Testis (tissue), 3 donors: ENCODE measurements around the gene L3MBTL4. TPM values are rescaled to one million over a fixed set of nuclear protein-coding genes. Genes with fewer than 3 reads are reported as not detected.

Source experiments
- DNase-seq: peaks from one replicate; pipeline ENCODE4 v3.0.0-alpha.2; 2019
- H3K27ac ChIP-seq, 2 donors: fragments of 200-600 bp; sonication (generic); one replicate each; pipeline ENCODE4 v1.5.1; 2019
- H3K27me3 ChIP-seq: fragments of 200-600 bp; sonication (generic); one replicate; pipeline ENCODE4 v1.5.1; 2019
- H3K36me3 ChIP-seq: fragments of 200-600 bp; sonication (generic); one replicate; pipeline ENCODE4 v1.5.1; 2017; ENCODE audit warnings: low read depth; ENCODE audit errors: missing control alignments
- H3K4me1 ChIP-seq: fragments of 200-600 bp; sonication (generic); one replicate; pipeline ENCODE4 v1.5.1; 2019
- H3K4me3 ChIP-seq, 2 donors: fragments of 200-600 bp; sonication (generic); one replicate each; pipeline ENCODE4 v1.5.1; 2017 to 2019
- H3K9me3 ChIP-seq: fragments of 200-600 bp; sonication (generic); one replicate; pipeline ENCODE4 v1.5.1; 2017
- CTCF ChIP-seq, 3 experiments: fragments of 450-650 bp in 2 of 3; fragments of 200-600 bp in 1 of 3; sonication (generic) in 1 of 3; IDR thresholded peaks; one replicate each; pipeline ENCODE4 v1.5.1; 2016 to 2019; ENCODE audit warnings: antibody characterized with exemption in 3 of 3, mild to moderate bottlenecking in 2 of 3, moderate library complexity in 1 of 3
- POLR2A ChIP-seq: fragments of 450-650 bp; IDR thresholded peaks from one replicate; pipeline ENCODE4 v1.6.1; 2017; ENCODE audit warnings: antibody characterized with exemption, mild to moderate bottlenecking, moderate library complexity
- WGBS, 2 donors: methylation state at CpG; one replicate each; pipeline ENCODE4 v1.1.5; 2018; 5-methylcytosine and 5-hydroxymethylcytosine counted together
- intact Hi-C: fragments of 100-400 bp; cut with DNase I; formaldehyde crosslinking; loops from one replicate; pipeline ENCODE4 v1.15.1; 2023; ENCODE audit warnings: low total_unique reads
- polyA plus RNA-seq: library from polyadenylated mRNA; stranded (reverse); fragments of 350-450 nt; fragmentation: Illumina TruSeq; extraction: RNeasy Lipid Tissue Mini Kit (QIAGEN cat#74804); gene quantifications from one replicate; pipeline ENCODE4 v1.2.3, GENCODE V29; 2014; ENCODE audit warnings: low read depth, low replicate concordance; ENCODE audit not compliant: insufficient read depth
- total RNA-seq, 2 donors: library from RNA; depleted of rRNA; stranded (reverse); fragments of >200 nt; gene quantifications; one replicate each; pipeline ENCODE4 v1.2.3, GENCODE V29; 2016

Gene L3MBTL4
- total and polyA plus RNA-seq, 3 donors from 2014 or later = 26.6 to 50.9 (median 46.2) TPM

DNA sequence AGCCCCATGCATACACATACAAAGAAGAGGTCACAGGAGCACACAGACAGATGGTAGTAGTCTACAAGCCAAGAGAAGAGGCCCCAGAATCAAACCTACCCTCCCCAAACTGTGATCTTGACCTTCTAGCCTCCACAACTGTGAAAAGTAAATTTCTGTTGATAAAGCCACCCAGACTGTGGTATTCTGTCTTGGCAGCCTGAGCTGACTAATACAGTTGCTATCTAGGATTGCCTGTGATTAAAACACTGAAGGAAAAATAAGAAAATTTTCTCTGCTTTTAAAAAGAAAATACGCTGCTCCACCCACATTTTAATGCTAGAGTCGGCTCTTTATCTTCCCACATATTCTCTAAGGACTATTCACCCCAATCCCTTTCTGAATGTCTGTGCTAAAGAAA is 375.7 kb downstream of the L3MBTL4 start:
- intact Hi-C loops = no loop called here
- WGBS, 2 donors = 82 to 85% methylated on average over 2 of the region's 2 CpGs
- H3K4me1 ChIP-seq = no peaks in the 10 kb centered on the region
- no peaks in the 10 kb centered on the region for H3K36me3 ChIP-seq
- DNase-seq = no peak
- no peaks in the 10 kb centered on the region for H3K9me3 ChIP-seq
- H3K27ac ChIP-seq = no peak overlapping the region
- no peak overlapping the region for H3K4me3 ChIP-seq
- no peaks in the 10 kb centered on the region for H3K27me3 ChIP-seq
- no peak for TF ChIP-seq CTCF (IDR thresholded peaks at IDR 0.05)
- TF ChIP-seq POLR2A = no peak

DNA sequence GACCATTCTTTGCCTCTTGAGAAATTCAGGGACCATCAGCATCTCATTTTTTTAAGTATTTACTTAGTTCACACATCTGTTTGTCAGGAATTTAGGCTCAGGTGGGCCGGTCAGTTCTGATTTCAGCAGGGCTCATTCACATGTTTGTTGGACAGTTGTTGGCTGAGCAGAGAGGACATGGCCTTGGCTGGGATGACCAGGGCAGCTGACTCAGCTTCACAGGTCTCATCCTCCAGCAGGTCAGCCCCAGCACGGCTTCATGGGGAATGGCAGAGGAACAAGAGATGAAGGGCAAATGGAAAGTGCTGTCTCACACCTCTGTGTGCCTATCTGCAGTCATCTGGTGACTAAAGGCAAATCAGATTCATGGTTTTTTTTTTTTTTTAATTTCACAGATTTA is 383.3 kb downstream of the L3MBTL4 start:
- Histone ChIP-seq H3K4me3 (no peak overlapping the region), H3K4me1 (peaks cover 7% of the 10 kb centered on the region), H3K27me3 (no peaks in the 10 kb centered on the region), H3K27ac (no peak overlapping the region), H3K9me3 (no peaks in the 10 kb centered on the region), H3K36me3 (no peaks in the 10 kb centered on the region)
- DNase-seq = peak; percentile 31
- intact Hi-C loops = no loop called here
- 64 to 76% methylated on average over 2 of the region's 2 CpGs for WGBS, 2 donors
- TF ChIP-seq CTCF (IDR thresholded peaks at IDR 0.05) (no peak), POLR2A (no peak)

DNA sequence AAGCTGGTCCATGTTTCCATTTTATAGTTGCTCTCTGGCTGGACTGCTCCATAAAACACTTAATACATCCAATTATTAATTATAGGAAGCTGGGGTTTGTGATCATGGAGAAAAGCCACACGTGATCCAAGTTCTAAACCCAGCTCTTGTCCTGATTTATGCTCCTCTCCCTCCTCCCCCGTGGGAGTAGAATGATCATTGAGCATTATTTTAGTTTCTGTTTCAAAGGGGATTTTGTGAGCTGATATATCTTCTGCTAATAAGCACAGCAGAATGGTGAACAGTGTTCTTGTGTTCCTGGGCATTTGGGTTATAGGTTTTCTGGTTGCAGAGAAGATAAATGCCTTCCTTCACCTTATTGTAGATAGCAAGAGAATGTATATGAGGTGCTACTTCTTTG is 383.7 kb downstream of the L3MBTL4 start:
- DNase-seq = no peak
- no peaks in the 10 kb centered on the region for H3K36me3 ChIP-seq
- no peak overlapping the region for H3K4me3 ChIP-seq
- intact Hi-C loops = no loop called here
- no peaks in the 10 kb centered on the region for H3K9me3 ChIP-seq
- H3K27ac ChIP-seq = no peak overlapping the region
- H3K27me3 ChIP-seq = no peaks in the 10 kb centered on the region
- H3K4me1 ChIP-seq = peaks cover 7% of the 10 kb centered on the region
- 33 to 34% methylated on average over 2 of the region's 2 CpGs for WGBS, 2 donors
- no peak for TF ChIP-seq POLR2A
- no peak for TF ChIP-seq CTCF (IDR thresholded peaks at IDR 0.05)

- intact Hi-C loops = no loop called here
- 77 to 84% methylated on average over 2 of the region's 2 CpGs for WGBS, 2 donors
- H3K4me1 ChIP-seq = no peaks in the 10 kb centered on the region
- no peaks in the 10 kb centered on the region for H3K27me3 ChIP-seq
- TF ChIP-seq POLR2A (no peak), CTCF (IDR thresholded peaks at IDR 0.05) (no peak)
- no peak overlapping the region for H3K4me3 ChIP-seq
- H3K36me3 ChIP-seq = no peaks in the 10 kb centered on the region
- DNase-seq = no peak
- H3K27ac ChIP-seq = no peak overlapping the region
- H3K9me3 ChIP-seq = no peaks in the 10 kb centered on the region
Measured at GRCh38 chr18:6024745-6025248, 389.9 kb downstream of the L3MBTL4 start.

GRCh38 chr18:6023551-6023950 is 391.2 kb downstream of the L3MBTL4 start:
- H3K36me3 ChIP-seq = no peaks in the 10 kb centered on the region
- intact Hi-C loops = no loop called here
- TF ChIP-seq CTCF (IDR thresholded peaks at IDR 0.05) = no peak
- no peak for TF ChIP-seq POLR2A
- no peak for DNase-seq
- no peaks in the 10 kb centered on the region for H3K9me3 ChIP-seq
- no peaks in the 10 kb centered on the region for H3K4me1 ChIP-seq
- no peaks in the 10 kb centered on the region for H3K27me3 ChIP-seq
- no peak overlapping the region for H3K4me3 ChIP-seq
- WGBS, 2 donors = 86 to 91% methylated on average over 7 of the region's 7 CpGs
- H3K27ac ChIP-seq = no peak overlapping the region
